ENCODE measurements around the gene TSGA10IP.

- TF ChIP-seq REST (IDR thresholded peaks at IDR 0.05; ENCODE audit: low read depth) (no peak), EZH2 (IDR thresholded peaks at IDR 0.05) (no peak), CTCF (IDR thresholded peaks at IDR 0.05 in 2 of 3, conservative IDR thresholded peaks at IDR 0.05 in 1 of 3; ENCODE audit: borderline replicate concordance in 1 of 3, insufficient read depth in 1 of 3, low read depth in 2 of 3, low read length in 2 of 3) (no peak), MAX (IDR thresholded peaks at IDR 0.05) (no peak), POLR2A (IDR thresholded peaks at IDR 0.05; ENCODE audit: borderline replicate concordance, extremely low read depth, insufficient read depth, insufficient read length) (no peak), POLR2AphosphoS5 (IDR thresholded peaks at IDR 0.05; ENCODE audit: low read depth, low read length) (no peak), CBX3 (IDR thresholded peaks at IDR 0.05; ENCODE audit: low read depth) (no peak), EGR1 (IDR thresholded peaks at IDR 0.05; ENCODE audit: low read depth) (no peak), ZBTB33 (IDR thresholded peaks at IDR 0.05; ENCODE audit: extremely low read depth, insufficient replicate concordance, low read length) (no peak), TCF7L2 (IDR thresholded peaks at IDR 0.05; ENCODE audit: borderline replicate concordance, extremely low read depth, insufficient read depth, insufficient read length) (no peak), ATF3 (IDR thresholded peaks at IDR 0.05) (no peak), CEBPB (IDR thresholded peaks at IDR 0.05; ENCODE audit: low read depth) (no peak)
Measured at GRCh38 chr11:65983589-65983987, 38.3 kb downstream of the TSGA10IP start.
